ENCODE measurements around the gene ATG4B. TPM values are rescaled to one million over a fixed set of nuclear protein-coding genes. Genes with fewer than 3 reads are reported as not detected.
"Not testable (repeated sequence)": the region's sequence is repeated elsewhere in the genome, so short reads cannot be mapped to it uniquely, and the experiment has no call there.

Gene ATG4B
- polyA plus RNA-seq, 4 donors: 58.9 to 113 (median 87.1) TPM

- no peak for DNase-seq (ENCODE audit: low read depth in 4 of 4, low spot score in 2 of 4)
Measured at GRCh38 chr2:241660593-241661213, 23.2 kb downstream of the ATG4B start.

GRCh38 chr2:241662731-241663130 lies 25.2 kb downstream of the ATG4B start:
- not testable (repeated sequence) for DNase-seq (ENCODE audit: low read depth in 4 of 4, low spot score in 2 of 4)

GRCh38 chr2:241665731-241666440 lies 28.4 kb downstream of the ATG4B start:
- no peak for DNase-seq (ENCODE audit: low read depth in 4 of 4, low spot score in 2 of 4)

GRCh38 chr2:241666627-241667400 lies 29.3 kb downstream of the ATG4B start:
- no peak for DNase-seq (ENCODE audit: low read depth in 4 of 4, low spot score in 2 of 4)

GRCh38 chr2:241668354-241668753 lies 30.9 kb downstream of the ATG4B start:
- DNase-seq (ENCODE audit: low read depth in 4 of 4, low spot score in 2 of 4): no peak

- no peak for DNase-seq (ENCODE audit: low read depth in 4 of 4, low spot score in 2 of 4)
Measured at GRCh38 chr2:241668839-241669238, 31.3 kb downstream of the ATG4B start.

- no peak for DNase-seq (ENCODE audit: low read depth in 4 of 4, low spot score in 2 of 4)
Measured at GRCh38 chr2:241670333-241671110, 33.0 kb downstream of the ATG4B start.

- no peak for DNase-seq (ENCODE audit: low read depth in 4 of 4, low spot score in 2 of 4)
Measured at GRCh38 chr2:241671457-241672240, 34.2 kb downstream of the ATG4B start.

- no peak for DNase-seq (ENCODE audit: low read depth in 4 of 4, low spot score in 2 of 4)
Measured at GRCh38 chr2:241672243-241673188, 35.0 kb downstream of the ATG4B start.

GRCh38 chr2:241673189-241673663 lies 35.7 kb downstream of the ATG4B start:
- no peak for DNase-seq (ENCODE audit: low read depth in 4 of 4, low spot score in 2 of 4)

GRCh38 chr2:241673797-241674725 lies 36.6 kb downstream of the ATG4B start:
- no peak for DNase-seq (ENCODE audit: low read depth in 4 of 4, low spot score in 2 of 4)

GRCh38 chr2:241675885-241676284 lies 38.4 kb downstream of the ATG4B start:
- no peak for DNase-seq (ENCODE audit: low read depth in 4 of 4, low spot score in 2 of 4)

- DNase-seq (ENCODE audit: low read depth in 4 of 4, low spot score in 2 of 4): no peak
Measured at GRCh38 chr2:241676665-241677064, 39.2 kb downstream of the ATG4B start.

GRCh38 chr2:241677392-241677791 lies 39.9 kb downstream of the ATG4B start:
- DNase-seq (ENCODE audit: low read depth in 4 of 4, low spot score in 2 of 4): no peak

- DNase-seq (ENCODE audit: low read depth in 4 of 4, low spot score in 2 of 4): no peak
Measured at GRCh38 chr2:241678307-241678706, 40.8 kb downstream of the ATG4B start.

GRCh38 chr2:241678784-241679540 lies 41.5 kb downstream of the ATG4B start:
- DNase-seq (ENCODE audit: low read depth in 4 of 4, low spot score in 2 of 4): no peak

GRCh38 chr2:241680044-241680443 lies 42.6 kb downstream of the ATG4B start:
- no peak for DNase-seq (ENCODE audit: low read depth in 4 of 4, low spot score in 2 of 4)

All from left renal cortex interstitium (tissue), 4 donors.